ENCODE results near the gene PSMD3. TPM values are rescaled to one million over a fixed set of nuclear protein-coding genes. Genes with fewer than 3 reads are reported as not detected.

PSMD3 gene
- total and polyA plus RNA-seq, 9 of the 15 experiments (the other 6 are each of a cell fraction or from before 2014, with no cell fraction given): 2.0 to 251 (median 135) TPM

DNA sequence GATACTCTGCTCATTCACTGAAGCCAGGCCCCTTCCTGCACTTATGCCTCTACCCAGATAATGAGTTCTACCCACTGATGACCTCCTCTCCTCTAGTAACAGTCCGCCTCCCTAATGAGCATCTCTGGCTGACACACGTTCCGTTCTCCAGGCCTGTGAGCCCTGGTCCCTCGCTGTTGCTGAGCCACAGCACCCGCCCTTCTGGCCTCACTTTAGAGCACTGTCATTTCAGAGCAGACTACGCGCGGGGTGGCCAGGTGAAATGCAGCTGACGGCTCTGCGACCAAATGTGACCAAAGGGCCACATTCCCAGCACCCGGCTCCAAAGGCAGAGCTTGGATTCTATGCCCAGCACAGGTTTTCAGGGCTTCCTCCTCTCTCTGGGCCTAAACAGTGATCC lies 13.8 kb downstream of the PSMD3 start:
- intact Hi-C loops (cut with micrococcal nuclease): no loop called here
- H3K36me3 ChIP-seq (ENCODE audit: control insufficient read depth, insufficient read depth, low read length): peaks cover 88% of the 10 kb centered on the region
- H3K27ac ChIP-seq (ENCODE audit: extremely low read depth, low read depth, low read length): no peak overlapping the region
- FAIRE-seq: no peak
- no peaks in the 10 kb centered on the region for H3K27me3 ChIP-seq (ENCODE audit: control insufficient read depth in 2 of 2, insufficient read depth in 2 of 2, low read length in 2 of 2)
- H3K79me2 ChIP-seq (ENCODE audit: control insufficient read depth, insufficient read depth, low read length): no peaks in the 10 kb centered on the region
- in situ Hi-C loops (cut with MboI): no loop called here
- H3K4me2 ChIP-seq (ENCODE audit: insufficient read depth, low read length): no peak overlapping the region
- ChIA-PET CTCF (ENCODE audit: low intra/inter-chr PET ratio) (no interaction called here), POLR2A (interaction anchor here (2.9 kb wide), 1 partner anchor 13 kb away, joined by 14 read pairs; the partner anchor contains the start of gene PSMD3)
- 95% methylated on average over 10 of the region's 11 CpGs for WGBS (ENCODE audit: insufficient coverage, low coverage, missing lambda C conversion rate)
- H3K4me3 ChIP-seq: no peak overlapping the region
- H2AFZ ChIP-seq (ENCODE audit: low read depth, low read length): no peak overlapping the region
- TF ChIP-seq RBFOX2 (IDR thresholded peaks at IDR 0.05; ENCODE audit: low read depth, low read length): peak; percentile 16; the same call in 1 of the 2 replicates
- TF ChIP-seq DMBX1 (CRISPR knock-in tag; IDR thresholded peaks at IDR 0.05; ENCODE audit: borderline replicate concordance): no peak
- ATAC-seq: no peak
- H3K9ac ChIP-seq (ENCODE audit: insufficient read depth in 1 of 2, low read depth in 2 of 2, low read length in 2 of 2): 0 out of 4 replicates have a peak overlapping the region, but pooled peaks of 1 of the 2 experiments have one; percentile 1
- H3K9me3 ChIP-seq (replicated peaks; ENCODE audit: control insufficient read depth, insufficient read depth, low read depth, low read length): no peaks in the 10 kb centered on the region
- no peaks in the 10 kb centered on the region for H3K9me1 ChIP-seq (ENCODE audit: control insufficient read depth, insufficient read depth, low read length)
- no peaks in the 10 kb centered on the region for H4K20me1 ChIP-seq (replicated peaks; ENCODE audit: control insufficient read depth, insufficient read depth, low read length)
- BruUV-seq (replicated peaks): no TSS peak
- no peak for DNase-seq (ENCODE audit: extremely low read depth in 1 of 4, low spot score in 3 of 4)
- peaks cover 0 to 3% of the 10 kb centered on the region in 2 experiments; a peak in 1 of 5 replicates for H3K4me1 ChIP-seq (replicated peaks in 1 of 2; ENCODE audit: control insufficient read depth in 2 of 2, insufficient read depth in 2 of 2, low read length in 2 of 2)

DNA sequence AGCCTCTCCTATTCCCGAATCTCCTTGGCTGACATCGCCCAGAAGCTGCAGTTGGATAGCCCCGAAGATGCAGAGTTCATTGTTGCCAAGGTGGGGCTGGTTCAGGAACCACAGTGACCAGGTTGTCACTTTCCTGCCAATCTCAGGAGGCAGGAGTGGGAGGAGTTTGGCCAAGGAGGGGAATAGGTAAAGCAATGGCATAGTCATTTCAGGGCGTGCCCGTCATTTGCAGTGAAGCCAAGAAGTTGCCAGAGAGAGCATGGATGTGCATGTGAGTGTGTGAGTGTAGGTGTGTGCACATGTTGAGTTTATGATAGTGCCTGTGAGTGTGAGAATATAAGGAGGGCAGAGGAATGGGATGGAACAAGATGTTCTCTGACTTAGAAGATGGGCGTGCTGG lies 14.8 kb downstream of the PSMD3 start:
- CTCF ChIA-PET (ENCODE audit: low intra/inter-chr PET ratio): no interaction called here
- DNase-seq (ENCODE audit: extremely low read depth in 1 of 4, low spot score in 3 of 4) (no peak), ATAC-seq (no peak), FAIRE-seq (no peak)
- no peak overlapping the region for H3K27ac ChIP-seq (ENCODE audit: extremely low read depth, low read depth, low read length)
- BruUV-seq (replicated peaks): no TSS peak
- in situ Hi-C loops (cut with MboI): no loop called here
- 95% methylated on average over 6 of the region's 6 CpGs for WGBS (ENCODE audit: insufficient coverage, low coverage, missing lambda C conversion rate)
- no peak overlapping the region for H3K4me2 ChIP-seq (ENCODE audit: insufficient read depth, low read length)
- no peak overlapping the region for H3K9ac ChIP-seq (ENCODE audit: insufficient read depth in 1 of 2, low read depth in 2 of 2, low read length in 2 of 2)
- no peaks in the 10 kb centered on the region for H3K79me2 ChIP-seq (ENCODE audit: control insufficient read depth, insufficient read depth, low read length)
- POLR2A ChIA-PET: interaction anchor here (0.6 to 1.6 kb wide), 3 partner anchors 10 to 799 kb away, joined by 3 to 7 read pairs (median 3); partner anchors contain the start of gene MSL1
- H3K9me3 ChIP-seq (replicated peaks; ENCODE audit: control insufficient read depth, insufficient read depth, low read depth, low read length): no peaks in the 10 kb centered on the region
- no peaks in the 10 kb centered on the region for H3K9me1 ChIP-seq (ENCODE audit: control insufficient read depth, insufficient read depth, low read length)
- no peak overlapping the region for H2AFZ ChIP-seq (ENCODE audit: low read depth, low read length)
- no peaks in the 10 kb centered on the region for H3K27me3 ChIP-seq (ENCODE audit: control insufficient read depth in 2 of 2, insufficient read depth in 2 of 2, low read length in 2 of 2)
- H3K4me1 ChIP-seq (replicated peaks in 1 of 2; ENCODE audit: control insufficient read depth in 2 of 2, insufficient read depth in 2 of 2, low read length in 2 of 2): peaks cover 0 to 3% of the 10 kb centered on the region in 2 experiments; a peak in 1 of 5 replicates
- H4K20me1 ChIP-seq (replicated peaks; ENCODE audit: control insufficient read depth, insufficient read depth, low read length): no peaks in the 10 kb centered on the region
- peaks cover 78% of the 10 kb centered on the region for H3K36me3 ChIP-seq (ENCODE audit: control insufficient read depth, insufficient read depth, low read length)
- intact Hi-C loops (cut with micrococcal nuclease): no loop called here
- H3K4me3 ChIP-seq: no peak overlapping the region
- no peak for TF ChIP-seq TAL1 (IDR thresholded peaks at IDR 0.05)
- TF ChIP-seq, protein P1, sequence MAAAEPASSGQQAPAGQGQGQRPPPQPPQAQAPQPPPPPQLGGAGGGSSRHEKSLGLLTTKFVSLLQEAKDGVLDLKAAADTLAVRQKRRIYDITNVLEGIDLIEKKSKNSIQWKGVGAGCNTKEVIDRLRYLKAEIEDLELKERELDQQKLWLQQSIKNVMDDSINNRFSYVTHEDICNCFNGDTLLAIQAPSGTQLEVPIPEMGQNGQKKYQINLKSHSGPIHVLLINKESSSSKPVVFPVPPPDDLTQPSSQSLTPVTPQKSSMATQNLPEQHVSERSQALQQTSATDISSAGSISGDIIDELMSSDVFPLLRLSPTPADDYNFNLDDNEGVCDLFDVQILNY (CRISPR knock-in tag; IDR thresholded peaks at IDR 0.05): no peak
- TF ChIP-seq ZKSCAN1 (IDR thresholded peaks at IDR 0.05; ENCODE audit: low read depth, low read length): no peak
- no peak for TF ChIP-seq ZNF311 (CRISPR knock-in tag; IDR thresholded peaks at IDR 0.05)
- no peak for TF ChIP-seq ZNF23 (CRISPR knock-in tag; IDR thresholded peaks at IDR 0.05)
- TF ChIP-seq ZNF584 (CRISPR knock-in tag; IDR thresholded peaks at IDR 0.05; ENCODE audit: low read depth): no peak
- TF ChIP-seq CREBBP (IDR thresholded peaks at IDR 0.05; ENCODE audit: low read depth, low read length): no peak
- TF ChIP-seq SRSF9 (IDR thresholded peaks at IDR 0.05; ENCODE audit: borderline replicate concordance, low read depth, low read length): no peak
- TF ChIP-seq ZC3H4 (CRISPR knock-in tag; IDR thresholded peaks at IDR 0.05; ENCODE audit: borderline replicate concordance): no peak
- TF ChIP-seq, protein P2, sequence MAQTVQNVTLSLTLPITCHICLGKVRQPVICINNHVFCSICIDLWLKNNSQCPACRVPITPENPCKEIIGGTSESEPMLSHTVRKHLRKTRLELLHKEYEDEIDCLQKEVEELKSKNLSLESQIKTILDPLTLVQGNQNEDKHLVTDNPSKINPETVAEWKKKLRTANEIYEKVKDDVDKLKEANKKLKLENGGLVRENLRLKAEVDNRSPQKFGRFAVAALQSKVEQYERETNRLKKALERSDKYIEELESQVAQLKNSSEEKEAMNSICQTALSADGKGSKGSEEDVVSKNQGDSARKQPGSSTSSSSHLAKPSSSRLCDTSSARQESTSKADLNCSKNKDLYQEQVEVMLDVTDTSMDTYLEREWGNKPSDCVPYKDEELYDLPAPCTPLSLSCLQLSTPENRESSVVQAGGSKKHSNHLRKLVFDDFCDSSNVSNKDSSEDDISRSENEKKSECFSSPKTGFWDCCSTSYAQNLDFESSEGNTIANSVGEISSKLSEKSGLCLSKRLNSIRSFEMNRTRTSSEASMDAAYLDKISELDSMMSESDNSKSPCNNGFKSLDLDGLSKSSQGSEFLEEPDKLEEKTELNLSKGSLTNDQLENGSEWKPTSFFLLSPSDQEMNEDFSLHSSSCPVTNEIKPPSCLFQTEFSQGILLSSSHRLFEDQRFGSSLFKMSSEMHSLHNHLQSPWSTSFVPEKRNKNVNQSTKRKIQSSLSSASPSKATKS (CRISPR knock-in tag; IDR thresholded peaks at IDR 0.05): no peak

Measured in K562 (cell line).